ENCODE data around the gene ZFHX2.

Gene ZFHX2

DNA sequence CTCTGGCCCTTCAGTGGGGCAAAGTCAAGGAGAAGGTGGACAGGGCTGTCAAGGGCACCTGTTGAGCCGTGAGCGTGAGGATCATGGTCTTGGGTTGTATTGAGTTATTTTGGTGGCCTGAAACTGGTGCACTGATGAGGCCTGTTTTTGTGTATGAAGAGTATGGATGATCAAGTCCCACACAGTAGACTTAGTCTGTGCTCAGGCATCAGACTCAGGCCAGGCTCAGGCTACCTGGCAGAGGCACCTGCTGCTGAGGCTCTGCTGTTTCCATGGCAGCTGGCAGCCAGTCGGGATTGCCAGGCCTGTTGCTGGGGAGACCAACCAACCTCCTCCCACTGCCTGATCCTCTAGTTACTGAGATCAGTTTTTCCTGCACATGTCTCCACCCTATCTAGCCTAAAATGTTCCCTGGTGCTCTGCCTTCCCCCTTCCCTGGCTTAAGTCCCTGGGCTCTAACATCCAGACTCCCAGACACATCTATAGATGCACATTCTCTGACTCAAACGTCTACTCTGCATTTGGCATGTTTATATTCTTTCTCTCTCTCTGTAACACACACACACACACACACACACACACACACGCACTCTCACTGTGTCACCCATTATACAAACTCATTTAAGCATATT lies 21.9 kb upstream of the ZFHX2 start:
- H3K9ac ChIP-seq (ENCODE audit: low read length), result no peak overlapping the region
- no peak overlapping the region for H3K27ac ChIP-seq (ENCODE audit: low read length)
- TF ChIP-seq CTCF (IDR thresholded peaks at IDR 0.05; ENCODE audit: low read depth, low read length) (no peak), EZH2phosphoT487 (IDR thresholded peaks at IDR 0.05; ENCODE audit: low read depth) (no peak)
- H2AFZ ChIP-seq (ENCODE audit: low read depth, low read length), result no peak overlapping the region
- no peaks in the 10 kb centered on the region for H3K27me3 ChIP-seq (ENCODE audit: low read depth, low read length)
- H3K4me2 ChIP-seq (ENCODE audit: low read length), result no peak overlapping the region
- H3K79me2 ChIP-seq (ENCODE audit: low read length), result no peaks in the 10 kb centered on the region
- H3K4me1 ChIP-seq (ENCODE audit: low read length), result peaks cover 13% of the 10 kb centered on the region
- no peak overlapping the region for H3K4me3 ChIP-seq (ENCODE audit: low read length)
- no peaks in the 10 kb centered on the region for H4K20me1 ChIP-seq (ENCODE audit: insufficient read depth, low read length)
- no peaks in the 10 kb centered on the region for H3K36me3 ChIP-seq (replicated peaks; ENCODE audit: low read depth, low read length)
- no peaks in the 10 kb centered on the region for H3K9me3 ChIP-seq (ENCODE audit: insufficient read depth, low read length)

DNA sequence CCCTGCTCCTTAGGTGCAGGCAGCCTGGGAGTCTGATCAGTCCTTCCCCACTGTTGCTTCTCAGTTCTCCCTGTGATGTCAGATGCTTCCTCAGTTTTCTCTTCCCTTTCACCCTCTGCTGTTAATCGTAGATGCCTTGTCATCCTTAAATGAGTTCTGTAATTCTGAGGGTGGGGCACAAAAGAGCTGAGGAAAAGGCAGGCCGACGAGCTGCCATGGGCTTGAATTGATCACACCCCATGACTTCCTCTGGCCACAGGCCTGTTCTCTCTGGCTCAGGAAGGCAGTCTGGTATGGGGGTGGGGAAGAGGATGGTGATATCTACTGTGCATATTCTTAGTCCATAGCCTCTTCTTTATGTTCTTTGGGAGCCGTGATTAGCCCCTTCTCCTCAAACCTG lies 21.3 kb upstream of the ZFHX2 start:
- Histone ChIP-seq H3K36me3 (replicated peaks; ENCODE audit: low read depth, low read length) (no peaks in the 10 kb centered on the region), H3K27me3 (ENCODE audit: low read depth, low read length) (no peaks in the 10 kb centered on the region), H2AFZ (ENCODE audit: low read depth, low read length) (no peak overlapping the region)

DNA sequence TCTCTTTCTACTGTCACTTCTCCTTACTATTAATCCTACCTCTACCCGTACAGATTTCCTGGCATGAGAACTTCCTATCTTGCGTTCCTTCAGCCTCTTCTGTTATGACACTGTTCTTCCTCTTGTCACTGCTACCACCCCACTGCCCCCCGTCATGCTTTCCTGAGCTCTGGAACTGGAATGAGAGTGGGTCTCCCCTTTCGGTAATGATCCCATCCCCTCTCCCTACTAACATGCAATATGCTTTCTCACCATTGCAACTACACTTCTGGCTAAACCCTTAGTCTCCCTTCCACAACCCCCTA lies 20.9 kb upstream of the ZFHX2 start:
- no peaks in the 10 kb centered on the region for H3K9me3 ChIP-seq (ENCODE audit: insufficient read depth, low read length)
- H3K27me3 ChIP-seq (ENCODE audit: low read depth, low read length), result no peaks in the 10 kb centered on the region
- H3K36me3 ChIP-seq (replicated peaks; ENCODE audit: low read depth, low read length), result no peaks in the 10 kb centered on the region
- no peak overlapping the region for H3K9ac ChIP-seq (ENCODE audit: low read length)
- H3K4me1 ChIP-seq (ENCODE audit: low read length), result peaks cover 12% of the 10 kb centered on the region
- H3K27ac ChIP-seq (ENCODE audit: low read length), result no peak overlapping the region
- H3K79me2 ChIP-seq (ENCODE audit: low read length), result no peaks in the 10 kb centered on the region
- no peak overlapping the region for H3K4me2 ChIP-seq (ENCODE audit: low read length)
- H3K4me3 ChIP-seq (ENCODE audit: low read length), result no peak overlapping the region
- no peaks in the 10 kb centered on the region for H4K20me1 ChIP-seq (ENCODE audit: insufficient read depth, low read length)
- no peak overlapping the region for H2AFZ ChIP-seq (ENCODE audit: low read depth, low read length)
- TF ChIP-seq CTCF (IDR thresholded peaks at IDR 0.05; ENCODE audit: low read depth, low read length), result no peak
- no peak for TF ChIP-seq EZH2phosphoT487 (IDR thresholded peaks at IDR 0.05; ENCODE audit: low read depth)

More for the DNA sequence above, 21.3 kb upstream of the ZFHX2 start:
- Histone ChIP-seq H3K4me3 (ENCODE audit: low read length) (no peak overlapping the region), H4K20me1 (ENCODE audit: insufficient read depth, low read length) (no peaks in the 10 kb centered on the region), H3K4me1 (ENCODE audit: low read length) (peaks cover 16% of the 10 kb centered on the region), H3K9me3 (ENCODE audit: insufficient read depth, low read length) (no peaks in the 10 kb centered on the region), H3K9ac (ENCODE audit: low read length) (no peak overlapping the region), H3K4me2 (ENCODE audit: low read length) (no peak overlapping the region), H3K27ac (ENCODE audit: low read length) (no peak overlapping the region), H3K79me2 (ENCODE audit: low read length) (no peaks in the 10 kb centered on the region)
- TF ChIP-seq EZH2phosphoT487 (IDR thresholded peaks at IDR 0.05; ENCODE audit: low read depth) (no peak), CTCF (IDR thresholded peaks at IDR 0.05; ENCODE audit: low read depth, low read length) (no peak)

- H4K20me1 ChIP-seq (ENCODE audit: insufficient read depth, low read length), result no peaks in the 10 kb centered on the region
- H3K4me2 ChIP-seq (ENCODE audit: low read length), result no peak overlapping the region
- H3K9ac ChIP-seq (ENCODE audit: low read length), result no peak overlapping the region
- H3K79me2 ChIP-seq (ENCODE audit: low read length), result peaks cover 4% of the 10 kb centered on the region
- H3K4me3 ChIP-seq (ENCODE audit: low read length), result no peak overlapping the region
- no peaks in the 10 kb centered on the region for H3K36me3 ChIP-seq (replicated peaks; ENCODE audit: low read depth, low read length)
- H3K9me3 ChIP-seq (ENCODE audit: insufficient read depth, low read length), result no peaks in the 10 kb centered on the region
- peaks cover 11% of the 10 kb centered on the region for H3K4me1 ChIP-seq (ENCODE audit: low read length)
- H3K27ac ChIP-seq (ENCODE audit: low read length), result no peak overlapping the region
- H3K27me3 ChIP-seq (ENCODE audit: low read depth, low read length), result no peaks in the 10 kb centered on the region
- TF ChIP-seq CTCF (IDR thresholded peaks at IDR 0.05; ENCODE audit: low read depth, low read length), result no peak
- no peak for TF ChIP-seq EZH2phosphoT487 (IDR thresholded peaks at IDR 0.05; ENCODE audit: low read depth)
- no peak overlapping the region for H2AFZ ChIP-seq (ENCODE audit: low read depth, low read length)
Measured at GRCh38 chr14:23571701-23572523, 20.3 kb upstream of the ZFHX2 start.
